SU-DHL-6 (cell line): ENCODE measurements around the gene UBTF.

Source experiments
- EZH2phosphoT487 ChIP-seq: fragments of 200-600 bp; sonication (generic), shearing (Covaris generic); conservative IDR thresholded peaks from 2 replicates; pipeline ENCODE4 v1.6.1; 2018; ENCODE audit warnings: mild to moderate bottlenecking, antibody characterized with exemption, low read length, moderate library complexity, mixed read lengths
- TF ChIP-seq, protein P1 (sequence below): fragments of 200-600 bp; sonication (generic); IDR thresholded peaks from one replicate; pipeline ENCODE4 v1.5.1; 2017; ENCODE audit warnings: antibody characterized with exemption, mild to moderate bottlenecking, low read length, moderate library complexity; ENCODE audit not compliant: insufficient read depth, poor library complexity, severe bottlenecking

GRCh38 chr17:44197980-44198720 lies 21.3 kb downstream of the UBTF start:
- TF ChIP-seq, protein P1, sequence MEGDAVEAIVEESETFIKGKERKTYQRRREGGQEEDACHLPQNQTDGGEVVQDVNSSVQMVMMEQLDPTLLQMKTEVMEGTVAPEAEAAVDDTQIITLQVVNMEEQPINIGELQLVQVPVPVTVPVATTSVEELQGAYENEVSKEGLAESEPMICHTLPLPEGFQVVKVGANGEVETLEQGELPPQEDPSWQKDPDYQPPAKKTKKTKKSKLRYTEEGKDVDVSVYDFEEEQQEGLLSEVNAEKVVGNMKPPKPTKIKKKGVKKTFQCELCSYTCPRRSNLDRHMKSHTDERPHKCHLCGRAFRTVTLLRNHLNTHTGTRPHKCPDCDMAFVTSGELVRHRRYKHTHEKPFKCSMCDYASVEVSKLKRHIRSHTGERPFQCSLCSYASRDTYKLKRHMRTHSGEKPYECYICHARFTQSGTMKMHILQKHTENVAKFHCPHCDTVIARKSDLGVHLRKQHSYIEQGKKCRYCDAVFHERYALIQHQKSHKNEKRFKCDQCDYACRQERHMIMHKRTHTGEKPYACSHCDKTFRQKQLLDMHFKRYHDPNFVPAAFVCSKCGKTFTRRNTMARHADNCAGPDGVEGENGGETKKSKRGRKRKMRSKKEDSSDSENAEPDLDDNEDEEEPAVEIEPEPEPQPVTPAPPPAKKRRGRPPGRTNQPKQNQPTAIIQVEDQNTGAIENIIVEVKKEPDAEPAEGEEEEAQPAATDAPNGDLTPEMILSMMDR = no peak
- no peak for TF ChIP-seq EZH2phosphoT487
